ENCODE results near the gene CA6. TPM values are rescaled to one million over a fixed set of nuclear protein-coding genes. Genes with fewer than 3 reads are reported as not detected.
A peak's percentile ranks its signal among the peaks of the same experiment; 100 is the strongest.
"Not testable (repeated sequence)": the region's sequence is repeated elsewhere in the genome, so short reads cannot be mapped to it uniquely, and the experiment has no call there.

Gene CA6
- total and polyA plus RNA-seq, 2 experiments from 2014 or later, result not detected

DNA sequence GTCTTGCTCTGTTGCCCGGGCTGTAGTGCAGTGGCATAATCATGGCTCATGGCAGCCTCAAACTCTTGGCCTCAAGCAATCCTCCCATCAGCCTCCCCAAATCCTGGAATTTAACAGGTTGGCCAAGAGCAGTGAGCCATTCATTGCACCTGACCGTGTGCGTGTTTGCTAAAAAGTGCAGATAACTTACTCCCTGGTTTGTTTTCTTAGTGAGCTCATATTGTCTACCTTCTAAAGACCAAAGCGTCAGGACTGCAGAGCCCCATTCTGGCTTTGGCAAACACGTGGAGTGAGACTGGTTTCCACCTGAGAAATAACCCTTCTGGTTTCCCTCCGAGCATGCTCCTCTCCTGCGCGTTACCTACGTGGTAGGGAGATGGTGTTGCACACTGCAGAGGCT is 32.2 kb upstream of the CA6 start:
- Histone ChIP-seq H3K36me3 (ENCODE audit: low read depth) (no peaks in the 10 kb centered on the region), H3K27me3 (replicated peaks; ENCODE audit: insufficient read depth) (no peaks in the 10 kb centered on the region), H3K4me1 (ENCODE audit: insufficient read depth) (no peaks in the 10 kb centered on the region), H3K79me2 (ENCODE audit: insufficient read depth) (no peaks in the 10 kb centered on the region), H3K9me2 (ENCODE audit: insufficient read depth) (no peaks in the 10 kb centered on the region), H4K20me1 (ENCODE audit: insufficient read depth) (no peaks in the 10 kb centered on the region), H3F3A (ENCODE audit: insufficient read depth) (no peaks in the 10 kb centered on the region), H3K9ac (no peak overlapping the region), H2AFZ (no peak overlapping the region), H3K27ac (no peak overlapping the region), H3K4me2 (ENCODE audit: unreplicated experiment) (no peak overlapping the region), H3K9me3 (ENCODE audit: low read depth) (no peaks in the 10 kb centered on the region), H3K4me3 (no peak overlapping the region)
- in situ Hi-C loops (cut with MboI), result no loop called here
- 81 to 85% methylated on average over 9 of the region's 9 CpGs for WGBS, 2 experiments (ENCODE audit: low coverage in 1 of 2, low lambda C conversion rate in 2 of 2, missing lambda C conversion rate in 2 of 2)
- TF ChIP-seq EZH2 (IDR thresholded peaks at IDR 0.05; ENCODE audit: insufficient read depth, poor library complexity, severe bottlenecking) (no peak), EZH2phosphoT487 (IDR thresholded peaks at IDR 0.05; ENCODE audit: insufficient read depth, low read depth) (no peak)
- DNase-seq, result no peak

- in situ Hi-C loops (cut with MboI), result no loop called here
- H3K9ac ChIP-seq, result no peak overlapping the region
- WGBS, 2 experiments (ENCODE audit: low coverage in 1 of 2, low lambda C conversion rate in 2 of 2, missing lambda C conversion rate in 2 of 2), result 95 to 97% methylated on average over 7 of the region's 7 CpGs
- no peaks in the 10 kb centered on the region for H3F3A ChIP-seq (ENCODE audit: insufficient read depth)
- H3K4me2 ChIP-seq (ENCODE audit: unreplicated experiment), result no peak overlapping the region
- H2AFZ ChIP-seq, result 0 out of 2 replicates have a peak overlapping the region, but pooled peaks have one; percentile 28
- no peaks in the 10 kb centered on the region for H3K27me3 ChIP-seq (replicated peaks; ENCODE audit: insufficient read depth)
- H3K4me1 ChIP-seq (ENCODE audit: insufficient read depth), result no peaks in the 10 kb centered on the region
- no peak for DNase-seq
- no peaks in the 10 kb centered on the region for H3K79me2 ChIP-seq (ENCODE audit: insufficient read depth)
- no peaks in the 10 kb centered on the region for H4K20me1 ChIP-seq (ENCODE audit: insufficient read depth)
- no peak overlapping the region for H3K27ac ChIP-seq
- no peaks in the 10 kb centered on the region for H3K9me2 ChIP-seq (ENCODE audit: insufficient read depth)
- H3K9me3 ChIP-seq (ENCODE audit: low read depth), result no peaks in the 10 kb centered on the region
- TF ChIP-seq EZH2 (IDR thresholded peaks at IDR 0.05; ENCODE audit: insufficient read depth, poor library complexity, severe bottlenecking) (no peak), EZH2phosphoT487 (IDR thresholded peaks at IDR 0.05; ENCODE audit: insufficient read depth, low read depth) (no peak)
- H3K36me3 ChIP-seq (ENCODE audit: low read depth), result no peaks in the 10 kb centered on the region
- no peak overlapping the region for H3K4me3 ChIP-seq
Observed at GRCh38 chr1:8914466-8914865, 31.2 kb upstream of the CA6 start.

- Histone ChIP-seq H4K20me1 (ENCODE audit: insufficient read depth) (no peaks in the 10 kb centered on the region), H3K9me2 (ENCODE audit: insufficient read depth) (no peaks in the 10 kb centered on the region), H3K4me1 (ENCODE audit: insufficient read depth) (no peaks in the 10 kb centered on the region), H3K9ac (no peak overlapping the region), H3K27ac (no peak overlapping the region), H3K27me3 (replicated peaks; ENCODE audit: insufficient read depth) (no peaks in the 10 kb centered on the region), H3K4me2 (ENCODE audit: unreplicated experiment) (no peak overlapping the region), H3K79me2 (ENCODE audit: insufficient read depth) (no peaks in the 10 kb centered on the region), H3K4me3 (no peak overlapping the region), H3F3A (ENCODE audit: insufficient read depth) (no peaks in the 10 kb centered on the region), H3K36me3 (ENCODE audit: low read depth) (no peaks in the 10 kb centered on the region), H3K9me3 (ENCODE audit: low read depth) (no peaks in the 10 kb centered on the region), H2AFZ (peak overlapping the region; percentile 28)
- DNase-seq, result no peak
- TF ChIP-seq EZH2 (IDR thresholded peaks at IDR 0.05; ENCODE audit: insufficient read depth, poor library complexity, severe bottlenecking), result no peak
- no peak for TF ChIP-seq EZH2phosphoT487 (IDR thresholded peaks at IDR 0.05; ENCODE audit: insufficient read depth, low read depth)
- in situ Hi-C loops (cut with MboI), result no loop called here
- WGBS, 2 experiments (ENCODE audit: low coverage in 1 of 2, low lambda C conversion rate in 2 of 2, missing lambda C conversion rate in 2 of 2), result 72 to 82% methylated on average over 3 of the region's 3 CpGs
Observed at GRCh38 chr1:8915446-8915845, 30.2 kb upstream of the CA6 start.

GRCh38 chr1:8917536-8917935 is 28.1 kb upstream of the CA6 start:
- H3K36me3 ChIP-seq (ENCODE audit: low read depth); H4K20me1 ChIP-seq (ENCODE audit: insufficient read depth); H3F3A ChIP-seq (ENCODE audit: insufficient read depth); H3K9ac ChIP-seq; H3K9me3 ChIP-seq (ENCODE audit: low read depth); H3K4me2 ChIP-seq (ENCODE audit: unreplicated experiment); H3K4me3 ChIP-seq; H3K79me2 ChIP-seq (ENCODE audit: insufficient read depth); H3K27me3 ChIP-seq (replicated peaks; ENCODE audit: insufficient read depth); H3K4me1 ChIP-seq (ENCODE audit: insufficient read depth); in situ Hi-C loops (cut with MboI); DNase-seq; H3K27ac ChIP-seq; H3K9me2 ChIP-seq (ENCODE audit: insufficient read depth): not testable (repeated sequence)
- 62 to 66% methylated on average over 10 of the region's 10 CpGs for WGBS, 2 experiments (ENCODE audit: low coverage in 1 of 2, low lambda C conversion rate in 2 of 2, missing lambda C conversion rate in 2 of 2)
- peak overlapping the region; percentile 69 for H2AFZ ChIP-seq

DNA sequence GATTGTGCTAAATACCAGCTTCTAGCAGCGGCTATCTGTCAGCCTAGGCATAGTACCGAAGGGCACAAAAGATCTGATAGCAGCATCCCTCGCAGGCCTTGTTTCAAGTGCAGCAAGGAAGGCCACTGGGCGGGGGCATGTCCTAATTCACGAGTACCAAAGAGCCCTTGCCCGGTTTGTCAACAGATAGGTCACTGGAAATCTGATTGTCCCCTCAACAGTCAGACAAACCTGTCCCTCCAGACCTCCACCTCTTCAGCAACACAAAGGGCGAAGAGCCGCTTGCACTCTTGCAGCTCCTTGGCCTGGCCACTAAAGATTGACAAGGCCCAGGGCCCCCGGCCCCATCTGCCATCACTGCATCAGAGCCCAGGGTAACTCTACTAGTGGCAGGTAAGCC is 22.7 kb upstream of the CA6 start:
- Histone ChIP-seq H3K4me2 (ENCODE audit: unreplicated experiment) (no peak overlapping the region), H3K9ac (no peak overlapping the region), H3K4me3 (no peak overlapping the region), H3K9me2 (ENCODE audit: insufficient read depth) (no peaks in the 10 kb centered on the region), H3K27ac (no peak overlapping the region), H4K20me1 (ENCODE audit: insufficient read depth) (no peaks in the 10 kb centered on the region), H3K79me2 (ENCODE audit: insufficient read depth) (no peaks in the 10 kb centered on the region), H3K36me3 (ENCODE audit: low read depth) (no peaks in the 10 kb centered on the region), H3F3A (ENCODE audit: insufficient read depth) (no peaks in the 10 kb centered on the region), H3K9me3 (ENCODE audit: low read depth) (no peaks in the 10 kb centered on the region), H2AFZ (no peak overlapping the region), H3K27me3 (replicated peaks; ENCODE audit: insufficient read depth) (0 out of 2 replicates have a peak, but pooled peaks cover 4% of the 10 kb centered on the region), H3K4me1 (ENCODE audit: insufficient read depth) (no peaks in the 10 kb centered on the region)
- no peak for TF ChIP-seq EZH2phosphoT487 (IDR thresholded peaks at IDR 0.05; ENCODE audit: insufficient read depth, low read depth)
- TF ChIP-seq EZH2 (IDR thresholded peaks at IDR 0.05; ENCODE audit: insufficient read depth, poor library complexity, severe bottlenecking), result no peak
- WGBS, 2 experiments (ENCODE audit: low coverage in 1 of 2, low lambda C conversion rate in 2 of 2, missing lambda C conversion rate in 2 of 2), result 86 to 90% methylated on average over 9 of the region's 9 CpGs
- DNase-seq, result no peak
- in situ Hi-C loops (cut with MboI), result loop anchor here (10.0 kb wide), 1 partner anchor 182 kb away; no protein-coding TSS in a partner anchor
